ENCODE measurements around the gene FOXA3. TPM values are rescaled to one million over a fixed set of nuclear protein-coding genes. Genes with fewer than 3 reads are reported as not detected.
"Not testable (repeated sequence)": the region's sequence is repeated elsewhere in the genome, so short reads cannot be mapped to it uniquely, and the experiment has no call there.

FOXA3 gene
- total RNA-seq, 1 donor from 2014 or later = 1.0 TPM

GRCh38 chr19:45864629-45865082 lies 530 bp downstream of the FOXA3 start:
- H3K4me1 Mint-ChIP-seq (ENCODE audit: low read depth, unreplicated experiment) = no peaks in the 10 kb centered on the region
- peaks cover 30% of the 10 kb centered on the region for H3K27me3 Mint-ChIP-seq (ENCODE audit: unreplicated experiment)
- no peak overlapping the region for H3K27ac Mint-ChIP-seq (ENCODE audit: unreplicated experiment)
- DNase-seq = no peak
- no peaks in the 10 kb centered on the region for H3K36me3 Mint-ChIP-seq (ENCODE audit: unreplicated experiment)
- TF ChIP-seq, protein P1, sequence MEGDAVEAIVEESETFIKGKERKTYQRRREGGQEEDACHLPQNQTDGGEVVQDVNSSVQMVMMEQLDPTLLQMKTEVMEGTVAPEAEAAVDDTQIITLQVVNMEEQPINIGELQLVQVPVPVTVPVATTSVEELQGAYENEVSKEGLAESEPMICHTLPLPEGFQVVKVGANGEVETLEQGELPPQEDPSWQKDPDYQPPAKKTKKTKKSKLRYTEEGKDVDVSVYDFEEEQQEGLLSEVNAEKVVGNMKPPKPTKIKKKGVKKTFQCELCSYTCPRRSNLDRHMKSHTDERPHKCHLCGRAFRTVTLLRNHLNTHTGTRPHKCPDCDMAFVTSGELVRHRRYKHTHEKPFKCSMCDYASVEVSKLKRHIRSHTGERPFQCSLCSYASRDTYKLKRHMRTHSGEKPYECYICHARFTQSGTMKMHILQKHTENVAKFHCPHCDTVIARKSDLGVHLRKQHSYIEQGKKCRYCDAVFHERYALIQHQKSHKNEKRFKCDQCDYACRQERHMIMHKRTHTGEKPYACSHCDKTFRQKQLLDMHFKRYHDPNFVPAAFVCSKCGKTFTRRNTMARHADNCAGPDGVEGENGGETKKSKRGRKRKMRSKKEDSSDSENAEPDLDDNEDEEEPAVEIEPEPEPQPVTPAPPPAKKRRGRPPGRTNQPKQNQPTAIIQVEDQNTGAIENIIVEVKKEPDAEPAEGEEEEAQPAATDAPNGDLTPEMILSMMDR (IDR thresholded peaks at IDR 0.05; ENCODE audit: partially characterized antibody, unreplicated experiment) = no peak
- H3K9me3 Mint-ChIP-seq (ENCODE audit: unreplicated experiment) = peaks cover 15% of the 10 kb centered on the region
- H3K4me3 Mint-ChIP-seq (ENCODE audit: unreplicated experiment) = peak overlapping the region; percentile 64

DNA sequence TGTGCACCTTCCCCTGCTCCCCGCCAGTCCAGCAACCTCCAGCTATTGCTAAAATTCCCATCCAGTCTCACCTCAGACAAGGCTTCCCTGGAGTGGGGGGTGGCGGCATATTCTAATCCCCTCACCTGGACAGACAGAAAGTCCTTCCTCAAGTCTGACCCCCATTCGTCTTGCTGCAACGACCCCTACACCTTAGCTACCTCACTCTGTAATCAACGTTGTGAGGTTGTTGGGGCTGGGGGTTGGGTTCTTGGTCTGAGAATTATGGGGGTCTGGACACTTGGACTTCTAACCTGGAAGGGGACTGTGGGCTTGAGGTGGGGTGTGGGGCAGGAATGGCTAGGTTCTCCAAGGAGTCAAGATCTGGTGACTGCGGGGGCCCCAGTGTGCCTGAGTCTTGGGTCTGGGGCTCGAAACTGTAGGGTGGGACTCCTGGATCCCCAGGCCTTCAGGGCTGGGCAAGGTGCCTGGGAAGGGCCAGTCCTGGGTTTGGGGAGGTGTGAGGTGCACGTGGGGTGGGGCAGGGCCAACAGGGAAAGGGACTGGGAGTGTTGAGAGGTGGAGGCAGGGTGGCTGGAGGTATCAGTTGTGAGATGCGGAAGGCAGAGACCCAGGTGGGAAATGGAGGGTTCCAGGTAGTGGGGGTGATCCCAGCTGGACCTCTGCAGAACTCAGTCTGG lies 1.3 kb downstream of the FOXA3 start:
- Mint-ChIP-seq H3K9me3 (ENCODE audit: unreplicated experiment) (peaks cover 15% of the 10 kb centered on the region), H3K36me3 (ENCODE audit: unreplicated experiment) (no peaks in the 10 kb centered on the region), H3K4me3 (ENCODE audit: unreplicated experiment) (no peak overlapping the region), H3K4me1 (ENCODE audit: low read depth, unreplicated experiment) (no peaks in the 10 kb centered on the region), H3K27ac (ENCODE audit: unreplicated experiment) (no peak overlapping the region), H3K27me3 (ENCODE audit: unreplicated experiment) (peaks cover 30% of the 10 kb centered on the region)
- TF ChIP-seq, protein P1 (IDR thresholded peaks at IDR 0.05; ENCODE audit: partially characterized antibody, unreplicated experiment) = no peak
- no peak for DNase-seq

DNA sequence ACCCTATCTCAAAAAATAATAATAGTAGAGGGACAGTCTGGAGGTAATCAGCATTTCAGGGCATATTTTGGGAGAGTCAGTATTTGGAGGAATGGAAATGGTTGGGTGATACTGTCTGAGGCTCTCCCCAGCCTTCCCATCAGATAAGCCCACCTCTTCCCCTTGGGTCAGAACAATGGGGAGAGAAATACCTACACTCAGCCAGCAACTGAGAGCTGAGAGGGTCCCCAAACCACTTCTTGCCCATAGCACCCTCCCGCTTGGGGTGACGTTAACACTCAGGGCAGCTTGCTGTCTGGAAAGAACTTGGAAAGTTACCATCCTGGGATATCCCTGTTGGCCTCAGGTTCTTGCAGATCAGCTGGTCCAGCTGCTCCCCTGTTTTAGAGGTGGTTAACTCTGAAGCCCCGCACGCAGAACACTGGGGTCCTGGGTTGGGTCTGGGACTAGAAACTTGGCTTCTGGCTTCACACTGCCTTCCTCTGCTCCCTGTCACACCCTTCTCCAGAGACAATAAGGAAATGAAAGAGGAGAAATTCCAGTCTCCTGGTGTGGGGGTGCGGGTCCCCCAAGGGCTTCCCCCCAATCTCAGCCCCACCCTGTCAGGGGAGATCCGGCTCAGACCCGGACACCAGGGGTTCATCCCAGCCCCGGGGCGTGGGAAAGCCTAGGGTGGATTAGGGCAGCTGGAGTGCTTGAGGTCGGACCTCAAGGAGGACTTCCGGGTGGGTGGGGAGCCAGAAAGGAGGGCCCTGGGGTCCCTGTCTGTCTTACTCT lies 2.5 kb downstream of the FOXA3 start:
- TF ChIP-seq, protein P1 (IDR thresholded peaks at IDR 0.05; ENCODE audit: partially characterized antibody, unreplicated experiment) = no peak
- Mint-ChIP-seq H3K4me3 (ENCODE audit: unreplicated experiment) (no peak overlapping the region), H3K27ac (ENCODE audit: unreplicated experiment) (no peak overlapping the region)

GRCh38 chr19:45867241-45867640 lies 3.1 kb downstream of the FOXA3 start:
- not testable (repeated sequence) for DNase-seq; H3K4me3 Mint-ChIP-seq (ENCODE audit: unreplicated experiment); H3K4me1 Mint-ChIP-seq (ENCODE audit: low read depth, unreplicated experiment); H3K27ac Mint-ChIP-seq (ENCODE audit: unreplicated experiment); H3K36me3 Mint-ChIP-seq (ENCODE audit: unreplicated experiment)
- Mint-ChIP-seq H3K27me3 (ENCODE audit: unreplicated experiment) (peaks cover 27% of the 10 kb centered on the region), H3K9me3 (ENCODE audit: unreplicated experiment) (peaks cover 15% of the 10 kb centered on the region)

More for the DNA sequence above, 2.5 kb downstream of the FOXA3 start:
- H3K27me3 Mint-ChIP-seq (ENCODE audit: unreplicated experiment) = peaks cover 30% of the 10 kb centered on the region
- no peak for DNase-seq
- peaks cover 15% of the 10 kb centered on the region for H3K9me3 Mint-ChIP-seq (ENCODE audit: unreplicated experiment)
- H3K36me3 Mint-ChIP-seq (ENCODE audit: unreplicated experiment) = no peaks in the 10 kb centered on the region
- no peaks in the 10 kb centered on the region for H3K4me1 Mint-ChIP-seq (ENCODE audit: low read depth, unreplicated experiment)

DNA sequence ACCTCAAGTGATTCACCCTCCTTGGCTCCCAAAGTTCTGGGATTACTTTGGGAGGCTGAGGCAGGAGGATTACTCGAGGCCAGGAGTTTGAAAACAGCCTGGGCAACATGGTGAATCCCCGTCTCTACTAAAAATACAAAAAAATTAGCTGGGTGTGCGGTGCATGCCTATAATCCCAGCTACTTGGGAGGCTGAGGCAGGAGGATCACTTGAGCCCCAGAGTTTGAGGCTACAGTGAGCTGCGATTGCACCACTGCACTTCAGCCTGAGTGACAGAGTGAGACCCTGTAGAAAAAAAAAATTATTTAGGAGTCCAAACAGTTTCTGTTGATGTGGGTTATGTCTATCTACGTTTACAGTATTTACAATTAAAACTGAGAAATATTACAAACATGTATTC lies 6.7 kb downstream of the FOXA3 start:
- no peak for DNase-seq
- TF ChIP-seq, protein P1 (IDR thresholded peaks at IDR 0.05; ENCODE audit: partially characterized antibody, unreplicated experiment) = no peak
- Mint-ChIP-seq H3K9me3 (ENCODE audit: unreplicated experiment) (peaks cover 4% of the 10 kb centered on the region), H3K36me3 (ENCODE audit: unreplicated experiment) (no peaks in the 10 kb centered on the region), H3K27ac (ENCODE audit: unreplicated experiment) (no peak overlapping the region), H3K27me3 (ENCODE audit: unreplicated experiment) (peaks cover 8% of the 10 kb centered on the region), H3K4me1 (ENCODE audit: low read depth, unreplicated experiment) (no peaks in the 10 kb centered on the region), H3K4me3 (ENCODE audit: unreplicated experiment) (no peak overlapping the region)

Data from glutamatergic neuron (in vitro differentiated cells).